Breast epithelium (tissue), 3 donors: ENCODE results near the gene AADACL4.
A peak's percentile ranks its signal among the peaks of the same experiment; 100 is the strongest.

Source experiments
- CTCF ChIP-seq, 3 donors: fragments of 450-650 bp; IDR thresholded peaks; one replicate each; pipeline ENCODE4 v1.5.1; 2016 to 2017; ENCODE audit warnings: antibody characterized with exemption in 3 of 3, mild to moderate bottlenecking in 3 of 3, moderate library complexity in 3 of 3
- POLR2A ChIP-seq: fragments of 450-650 bp; IDR thresholded peaks from one replicate; pipeline ENCODE4 v1.6.1; 2016; ENCODE audit warnings: antibody characterized with exemption, mild to moderate bottlenecking, moderate library complexity

GRCh38 chr1:12617511-12617900, 26.4 kb upstream of the AADACL4 start:
- peak in 1 of 3 donors; percentile 8 for TF ChIP-seq CTCF (IDR thresholded peaks at IDR 0.05)
- TF ChIP-seq POLR2A: no peak
